Astrocyte (in vitro differentiated cells and primary cell): Measurements from ENCODE around the gene GLP1R. TPM values are rescaled to one million over a fixed set of nuclear protein-coding genes. Genes with fewer than 3 reads are reported as not detected.

Experiments used
- DNase-seq: peaks from one replicate; pipeline ENCODE4 v3.0.0-alpha.2; 2010; ENCODE audit warnings: low read depth
- FAIRE-seq: peaks from 2 replicates; lab custom pipeline; 2011; peaks lifted over from hg19 to GRCh38; lab: Jason Lieb, UNC
- H2AFZ ChIP-seq: 2 replicates; pipeline ENCODE4 v1.6.0; 2012; ENCODE audit warnings: low read depth, low read length, inconsistent platforms
- H3K27ac ChIP-seq: 2 replicates; pipeline ENCODE4 v1.5.1; 2011; ENCODE audit warnings: low read depth, low read length, inconsistent platforms
- H3K27me3 ChIP-seq: 2 replicates; pipeline ENCODE4 v1.6.0; 2011; ENCODE audit warnings: low read length, inconsistent platforms; ENCODE audit not compliant: insufficient read depth
- H3K36me3 ChIP-seq: 2 replicates; pipeline ENCODE4 v1.5.1; 2011; ENCODE audit warnings: low read length, inconsistent platforms; ENCODE audit not compliant: insufficient read depth
- H3K4me1 ChIP-seq: 2 replicates; pipeline ENCODE4 v1.5.1; 2011; ENCODE audit warnings: low read length, inconsistent platforms; ENCODE audit not compliant: insufficient read depth
- H3K4me2 ChIP-seq: 2 replicates; pipeline ENCODE4 v1.6.0; 2012; ENCODE audit warnings: low read length, inconsistent platforms
- H3K4me3 ChIP-seq: 2 replicates; pipeline ENCODE4 v1.5.1; 2011; ENCODE audit warnings: low read depth, mild to moderate bottlenecking, low read length, inconsistent platforms; ENCODE audit not compliant: insufficient read depth
- H3K79me2 ChIP-seq: 2 replicates; pipeline ENCODE4 v1.6.0; 2012; ENCODE audit warnings: mild to moderate bottlenecking, low read length, inconsistent platforms; ENCODE audit not compliant: insufficient read depth
- H3K9ac ChIP-seq: 2 replicates; pipeline ENCODE4 v1.6.0; 2012; ENCODE audit warnings: mild to moderate bottlenecking, low read length, inconsistent platforms
- H3K9me3 ChIP-seq: 2 replicates; pipeline ENCODE4 v1.5.1; 2012; ENCODE audit warnings: low read depth, mild to moderate bottlenecking, low read length, inconsistent platforms; ENCODE audit not compliant: insufficient read depth
- H4K20me1 ChIP-seq: 2 replicates; pipeline ENCODE4 v1.6.0; 2012; ENCODE audit warnings: low read length, inconsistent platforms; ENCODE audit not compliant: insufficient read depth
- H3K27ac Mint-ChIP-seq: one replicate; pipeline ENCODE4 v1.8.0; 2021; ENCODE audit warnings: mild to moderate bottlenecking, mixed read lengths; ENCODE audit not compliant: unreplicated experiment
- H3K27me3 Mint-ChIP-seq: one replicate; pipeline ENCODE4 v1.8.0; 2021; ENCODE audit warnings: low read depth, mixed read lengths; ENCODE audit not compliant: unreplicated experiment
- H3K36me3 Mint-ChIP-seq: one replicate; pipeline ENCODE4 v1.8.0; 2021; ENCODE audit warnings: low read depth, mixed read lengths; ENCODE audit not compliant: unreplicated experiment
- H3K4me1 Mint-ChIP-seq: one replicate; pipeline ENCODE4 v1.8.0; 2021; ENCODE audit warnings: low read depth, mixed read lengths; ENCODE audit not compliant: unreplicated experiment
- H3K4me3 Mint-ChIP-seq: one replicate; pipeline ENCODE4 v1.8.0; 2021; ENCODE audit warnings: mild to moderate bottlenecking, moderate library complexity, mixed read lengths; ENCODE audit not compliant: unreplicated experiment
- H3K9me3 Mint-ChIP-seq: one replicate; pipeline ENCODE4 v1.8.0; 2021; ENCODE audit warnings: mild to moderate bottlenecking, mixed read lengths; ENCODE audit not compliant: unreplicated experiment
- CTCF ChIP-seq: IDR thresholded peaks from 2 replicates; pipeline ENCODE4 v1.5.1; 2011; ENCODE audit warnings: low read depth, mild to moderate bottlenecking, inconsistent platforms, low read length, moderate library complexity; ENCODE audit not compliant: insufficient read depth
- EZH2 ChIP-seq: IDR thresholded peaks from 2 replicates; pipeline ENCODE4 v1.6.1; 2012; ENCODE audit warnings: mild to moderate bottlenecking, low read length, inconsistent platforms; ENCODE audit not compliant: insufficient read depth
- total RNA-seq: library from RNA; stranded (reverse); gene quantifications from 2 replicates; pipeline ENCODE4 v1.2.1, GENCODE V29; 2021

Gene GLP1R
- total RNA-seq, 1 donor from 2014 or later: not detected

DNA sequence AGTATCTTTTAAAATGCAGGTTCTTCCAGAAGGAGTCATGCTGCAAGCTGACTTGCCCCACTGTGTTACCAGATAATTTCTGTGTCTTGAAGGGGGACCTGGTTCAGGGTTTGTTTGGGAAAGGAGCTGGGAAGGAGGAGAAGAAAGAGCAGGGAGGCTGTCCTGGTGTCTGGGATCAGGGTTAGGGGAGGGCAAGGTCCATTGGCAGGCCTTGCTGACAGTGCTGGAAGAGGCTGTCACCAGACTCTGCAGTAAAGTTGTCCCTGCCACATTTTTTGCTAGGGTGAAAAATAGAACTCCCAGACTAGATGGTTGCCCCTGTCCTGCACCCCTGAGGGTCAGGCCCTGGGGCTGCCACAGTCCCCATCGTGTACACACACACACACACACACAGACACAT lies 14.9 kb downstream of the GLP1R start:
- Mint-ChIP-seq H3K9me3 (peaks cover 8% of the 10 kb centered on the region), H3K4me3 (no peak overlapping the region), H3K36me3 (no peaks in the 10 kb centered on the region), H3K27ac (no peak overlapping the region), H3K4me1 (no peaks in the 10 kb centered on the region), H3K27me3 (peaks cover 66% of the 10 kb centered on the region)
- no peaks in the 10 kb centered on the region for H3K36me3 ChIP-seq
- no peaks in the 10 kb centered on the region for H3K9me3 ChIP-seq
- no peak overlapping the region for H3K9ac ChIP-seq
- TF ChIP-seq CTCF: no peak
- TF ChIP-seq EZH2: no peak
- H4K20me1 ChIP-seq: no peaks in the 10 kb centered on the region
- no peak overlapping the region for H3K27ac ChIP-seq
- FAIRE-seq (no peak), DNase-seq (no peak)
- no peak overlapping the region for H2AFZ ChIP-seq
- H3K79me2 ChIP-seq: no peaks in the 10 kb centered on the region
- H3K4me1 ChIP-seq: no peaks in the 10 kb centered on the region
- no peak overlapping the region for H3K4me2 ChIP-seq
- H3K27me3 ChIP-seq: no peaks in the 10 kb centered on the region
- H3K4me3 ChIP-seq: no peak overlapping the region

- no peak for DNase-seq
- no peak overlapping the region for H3K4me3 Mint-ChIP-seq
- H3K4me1 Mint-ChIP-seq: no peaks in the 10 kb centered on the region
Measured at GRCh38 chr6:39065561-39065960, 17.0 kb downstream of the GLP1R start.

More at GRCh38 chr6:39065561-39065960, 17.0 kb downstream of the GLP1R start:
- Mint-ChIP-seq H3K27ac (no peak overlapping the region), H3K36me3 (no peaks in the 10 kb centered on the region), H3K9me3 (peaks cover 12% of the 10 kb centered on the region), H3K27me3 (peaks cover 60% of the 10 kb centered on the region)
- Histone ChIP-seq H3K4me1 (no peaks in the 10 kb centered on the region), H3K9me3 (no peaks in the 10 kb centered on the region), H3K36me3 (no peaks in the 10 kb centered on the region), H3K9ac (no peak overlapping the region), H3K27me3 (no peaks in the 10 kb centered on the region), H3K4me2 (no peak overlapping the region), H3K79me2 (no peaks in the 10 kb centered on the region), H3K27ac (no peak overlapping the region), H4K20me1 (no peaks in the 10 kb centered on the region), H2AFZ (no peak overlapping the region), H3K4me3 (no peak overlapping the region)
- no peak for FAIRE-seq
- TF ChIP-seq CTCF: no peak
- no peak for TF ChIP-seq EZH2
